Mesothelial cell of epicardium (in vitro differentiated cells): ENCODE results near the gene DAPK3. TPM values are rescaled to one million over a fixed set of nuclear protein-coding genes. Genes with fewer than 3 reads are reported as not detected.
A peak's percentile ranks its signal among the peaks of the same experiment; 100 is the strongest.
"Not testable (repeated sequence)": the region's sequence is repeated elsewhere in the genome, so short reads cannot be mapped to it uniquely, and the experiment has no call there.

Experiments used
- DNase-seq, 2 experiments: peaks; one replicate each; pipeline ENCODE4 v3.0.0; 2021; ENCODE audit warnings: low spot score in 2 of 2; ENCODE audit not compliant: unreplicated experiment in 2 of 2
- H3K27ac Mint-ChIP-seq: 2 replicates; pipeline ENCODE4 v1.8.0; 2021; ENCODE audit warnings: mixed read lengths
- H3K27me3 Mint-ChIP-seq: 2 replicates; pipeline ENCODE4 v1.8.0; 2021; ENCODE audit warnings: low read depth, mixed read lengths
- H3K36me3 Mint-ChIP-seq: 2 replicates; pipeline ENCODE4 v1.8.0; 2021; ENCODE audit warnings: mixed read lengths
- H3K4me1 Mint-ChIP-seq: 2 replicates; pipeline ENCODE4 v1.8.0; 2021; ENCODE audit warnings: mixed read lengths
- H3K4me3 Mint-ChIP-seq: 2 replicates; pipeline ENCODE4 v1.8.0; 2021; ENCODE audit warnings: mild to moderate bottlenecking, moderate library complexity, mixed read lengths
- H3K9me3 Mint-ChIP-seq: 2 replicates; pipeline ENCODE4 v1.8.0; 2021; ENCODE audit warnings: mixed read lengths
- total RNA-seq: library from RNA; stranded (reverse); gene quantifications from 3 replicates; pipeline ENCODE4 v1.2.1, GENCODE V29; 2021
- TF ChIP-seq, protein P1 (sequence below): fragments of 200-600 bp; sonication (generic); IDR thresholded peaks from one replicate; pipeline ENCODE4 v1.5.0; 2021; ENCODE audit warnings: antibody characterized with exemption; ENCODE audit not compliant: unreplicated experiment

The DAPK3 gene
- total RNA-seq, 1 donor from 2014 or later = 135 TPM

DNA sequence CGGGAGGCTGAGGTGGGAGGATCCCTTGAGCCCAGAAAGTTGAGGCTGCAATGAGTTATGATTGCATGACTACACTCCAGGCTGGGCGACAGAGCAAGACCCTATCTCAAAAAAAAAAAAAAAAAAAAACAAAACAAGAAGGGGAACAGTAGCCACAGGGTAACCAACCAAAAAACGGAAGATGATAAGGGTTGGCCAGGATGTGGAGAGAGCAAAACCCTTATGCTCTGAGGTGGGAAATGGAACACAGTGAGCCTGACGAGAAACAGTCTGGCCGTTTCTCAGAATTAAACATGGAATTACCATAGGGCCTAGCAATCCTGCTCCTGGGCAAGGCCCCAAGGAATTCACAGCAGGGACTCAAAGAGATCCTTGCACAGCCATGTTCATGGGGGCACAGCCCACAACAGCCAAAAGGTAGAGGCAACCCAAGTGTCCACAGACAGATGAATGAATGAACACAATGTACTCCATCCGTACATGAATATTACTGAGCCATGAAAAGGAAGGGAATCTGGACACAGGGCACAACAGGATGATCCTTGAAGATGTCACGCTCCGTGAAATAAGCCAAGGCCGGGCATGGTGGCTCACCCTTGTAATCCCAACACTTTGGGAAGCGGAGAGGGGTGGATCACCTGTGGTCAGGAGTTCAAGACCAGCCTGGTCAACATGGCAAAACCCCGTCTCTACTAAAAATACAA is 26.7 kb downstream of the DAPK3 start:
- no peaks in the 10 kb centered on the region for H3K27me3 Mint-ChIP-seq
- H3K36me3 Mint-ChIP-seq = no peaks in the 10 kb centered on the region
- DNase-seq = no peak
- H3K9me3 Mint-ChIP-seq = no peaks in the 10 kb centered on the region
- TF ChIP-seq, protein P1, sequence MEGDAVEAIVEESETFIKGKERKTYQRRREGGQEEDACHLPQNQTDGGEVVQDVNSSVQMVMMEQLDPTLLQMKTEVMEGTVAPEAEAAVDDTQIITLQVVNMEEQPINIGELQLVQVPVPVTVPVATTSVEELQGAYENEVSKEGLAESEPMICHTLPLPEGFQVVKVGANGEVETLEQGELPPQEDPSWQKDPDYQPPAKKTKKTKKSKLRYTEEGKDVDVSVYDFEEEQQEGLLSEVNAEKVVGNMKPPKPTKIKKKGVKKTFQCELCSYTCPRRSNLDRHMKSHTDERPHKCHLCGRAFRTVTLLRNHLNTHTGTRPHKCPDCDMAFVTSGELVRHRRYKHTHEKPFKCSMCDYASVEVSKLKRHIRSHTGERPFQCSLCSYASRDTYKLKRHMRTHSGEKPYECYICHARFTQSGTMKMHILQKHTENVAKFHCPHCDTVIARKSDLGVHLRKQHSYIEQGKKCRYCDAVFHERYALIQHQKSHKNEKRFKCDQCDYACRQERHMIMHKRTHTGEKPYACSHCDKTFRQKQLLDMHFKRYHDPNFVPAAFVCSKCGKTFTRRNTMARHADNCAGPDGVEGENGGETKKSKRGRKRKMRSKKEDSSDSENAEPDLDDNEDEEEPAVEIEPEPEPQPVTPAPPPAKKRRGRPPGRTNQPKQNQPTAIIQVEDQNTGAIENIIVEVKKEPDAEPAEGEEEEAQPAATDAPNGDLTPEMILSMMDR = no peak
- no peak overlapping the region for H3K27ac Mint-ChIP-seq
- no peaks in the 10 kb centered on the region for H3K4me1 Mint-ChIP-seq
- H3K4me3 Mint-ChIP-seq = no peak overlapping the region

DNA sequence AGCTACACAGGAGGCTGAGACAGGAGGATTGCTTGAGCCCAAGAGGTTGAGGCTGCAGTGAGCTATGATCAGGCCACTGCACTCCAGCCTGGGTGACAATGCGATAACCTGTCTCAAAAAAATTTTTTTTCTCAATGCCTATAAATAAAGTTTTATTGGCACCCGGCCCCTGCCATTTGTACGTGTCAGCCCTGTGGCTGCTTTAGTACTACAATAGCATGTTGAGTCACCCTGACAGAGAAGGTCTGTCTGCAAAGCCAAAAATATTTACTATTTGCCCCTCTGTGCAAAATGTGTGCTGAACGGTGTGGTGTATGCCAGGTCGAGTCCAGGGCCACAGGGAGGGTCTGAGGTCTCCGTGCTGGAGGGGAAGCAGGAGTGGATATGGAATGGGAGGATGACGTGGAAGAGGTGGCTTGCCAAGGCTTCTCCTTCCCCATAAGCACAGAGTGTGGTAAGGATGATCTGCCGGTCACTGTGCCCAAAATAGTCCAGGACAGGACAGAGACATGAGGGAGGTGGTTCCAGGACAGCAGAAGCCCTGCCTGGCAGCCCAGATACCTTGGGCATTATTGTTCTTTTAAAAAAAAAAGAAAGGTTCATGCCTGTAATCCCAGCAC is 28.0 kb downstream of the DAPK3 start:
- no peaks in the 10 kb centered on the region for H3K36me3 Mint-ChIP-seq
- no peak overlapping the region for H3K27ac Mint-ChIP-seq
- no peak for DNase-seq
- H3K27me3 Mint-ChIP-seq = no peaks in the 10 kb centered on the region
- no peaks in the 10 kb centered on the region for H3K9me3 Mint-ChIP-seq
- TF ChIP-seq, protein P1 = no peak
- H3K4me1 Mint-ChIP-seq = no peaks in the 10 kb centered on the region
- H3K4me3 Mint-ChIP-seq = no peak overlapping the region

DNA sequence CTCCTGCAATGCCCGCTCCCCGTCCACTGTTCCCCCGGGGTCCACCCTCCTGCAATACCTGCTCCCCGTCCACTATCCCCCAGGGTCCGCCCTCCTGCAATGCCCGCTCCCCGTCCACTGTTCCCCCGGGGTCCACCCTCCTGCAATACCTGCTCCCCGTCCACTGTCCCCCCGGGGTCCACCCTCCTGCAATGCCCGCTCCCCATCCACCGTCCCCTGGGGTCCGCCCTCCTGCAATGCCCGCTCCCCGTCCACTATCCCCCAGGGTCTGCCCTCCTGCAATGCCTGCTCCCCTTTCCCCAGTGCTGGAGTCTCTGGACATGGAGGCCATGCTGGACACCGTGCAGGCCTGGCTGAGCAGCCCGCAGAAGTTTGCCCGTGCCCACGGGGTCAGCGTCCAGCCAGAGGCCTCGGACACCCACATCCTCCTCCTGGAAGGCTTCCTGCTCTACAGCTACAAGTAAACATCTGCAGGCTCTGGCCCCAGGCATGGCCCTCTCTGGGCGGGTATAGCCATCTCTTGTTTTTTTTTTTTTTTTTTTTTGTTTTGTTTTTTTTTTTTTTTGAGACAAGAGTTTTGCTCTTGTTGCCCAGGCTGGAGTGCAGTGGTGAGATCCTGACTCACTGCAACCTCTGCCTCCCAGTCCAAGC is 32.5 kb downstream of the DAPK3 start:
- not testable (repeated sequence) for DNase-seq, H3K36me3 Mint-ChIP-seq, H3K4me3 Mint-ChIP-seq, H3K27ac Mint-ChIP-seq, H3K9me3 Mint-ChIP-seq, H3K4me1 Mint-ChIP-seq
- H3K27me3 Mint-ChIP-seq = peaks cover 15% of the 10 kb centered on the region

DNA sequence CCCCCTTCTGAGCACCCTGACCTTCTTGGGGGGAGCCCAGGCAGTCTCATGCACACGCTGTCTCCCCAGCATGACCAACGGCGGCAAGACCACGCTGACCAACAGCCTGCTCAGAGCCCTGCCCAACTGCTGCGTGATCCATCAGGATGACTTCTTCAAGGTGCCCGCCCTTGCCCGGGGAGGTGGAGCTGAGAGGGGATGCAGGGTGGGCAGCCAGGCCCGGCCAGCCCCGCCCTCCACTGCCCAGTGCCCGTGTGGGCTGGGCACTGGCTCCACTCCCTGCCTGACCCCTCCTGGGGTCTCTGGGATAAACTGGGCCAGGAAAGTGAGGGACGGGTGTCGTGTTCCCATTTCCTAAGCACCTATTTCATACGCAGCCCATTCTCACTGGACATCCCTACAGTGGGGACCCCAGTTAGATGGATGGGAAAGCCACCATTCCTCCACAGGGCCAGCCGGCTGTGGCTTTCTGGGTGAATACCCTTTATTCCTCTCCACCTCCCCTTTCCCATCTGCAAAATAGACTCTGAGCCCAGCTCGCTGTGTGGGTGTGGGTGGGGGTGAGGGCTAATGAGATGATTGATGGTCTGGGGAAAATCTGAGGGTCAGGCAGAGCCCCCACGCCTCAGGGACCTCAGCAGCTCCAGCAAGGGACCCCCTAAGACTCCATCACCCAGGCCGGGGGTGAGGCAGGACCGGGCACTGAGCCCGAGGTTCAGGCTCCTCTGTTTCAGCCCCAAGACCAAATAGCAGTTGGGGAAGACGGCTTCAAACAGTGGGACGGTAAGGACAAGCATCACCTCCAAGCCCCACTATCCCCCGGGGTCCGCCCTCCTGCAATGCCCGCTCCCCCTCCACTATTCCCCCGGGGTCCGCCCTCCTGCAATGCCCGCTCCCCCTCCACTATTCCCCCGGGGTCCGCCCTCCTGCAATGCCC is 34.1 kb downstream of the DAPK3 start:
- H3K4me1 Mint-ChIP-seq = peaks cover 2% of the 10 kb centered on the region
- no peak overlapping the region for H3K27ac Mint-ChIP-seq
- no peaks in the 10 kb centered on the region for H3K9me3 Mint-ChIP-seq
- no peak overlapping the region for H3K4me3 Mint-ChIP-seq
- no peak for DNase-seq
- TF ChIP-seq, protein P1 = no peak
- peaks cover 23% of the 10 kb centered on the region for H3K27me3 Mint-ChIP-seq
- no peaks in the 10 kb centered on the region for H3K36me3 Mint-ChIP-seq

DNA sequence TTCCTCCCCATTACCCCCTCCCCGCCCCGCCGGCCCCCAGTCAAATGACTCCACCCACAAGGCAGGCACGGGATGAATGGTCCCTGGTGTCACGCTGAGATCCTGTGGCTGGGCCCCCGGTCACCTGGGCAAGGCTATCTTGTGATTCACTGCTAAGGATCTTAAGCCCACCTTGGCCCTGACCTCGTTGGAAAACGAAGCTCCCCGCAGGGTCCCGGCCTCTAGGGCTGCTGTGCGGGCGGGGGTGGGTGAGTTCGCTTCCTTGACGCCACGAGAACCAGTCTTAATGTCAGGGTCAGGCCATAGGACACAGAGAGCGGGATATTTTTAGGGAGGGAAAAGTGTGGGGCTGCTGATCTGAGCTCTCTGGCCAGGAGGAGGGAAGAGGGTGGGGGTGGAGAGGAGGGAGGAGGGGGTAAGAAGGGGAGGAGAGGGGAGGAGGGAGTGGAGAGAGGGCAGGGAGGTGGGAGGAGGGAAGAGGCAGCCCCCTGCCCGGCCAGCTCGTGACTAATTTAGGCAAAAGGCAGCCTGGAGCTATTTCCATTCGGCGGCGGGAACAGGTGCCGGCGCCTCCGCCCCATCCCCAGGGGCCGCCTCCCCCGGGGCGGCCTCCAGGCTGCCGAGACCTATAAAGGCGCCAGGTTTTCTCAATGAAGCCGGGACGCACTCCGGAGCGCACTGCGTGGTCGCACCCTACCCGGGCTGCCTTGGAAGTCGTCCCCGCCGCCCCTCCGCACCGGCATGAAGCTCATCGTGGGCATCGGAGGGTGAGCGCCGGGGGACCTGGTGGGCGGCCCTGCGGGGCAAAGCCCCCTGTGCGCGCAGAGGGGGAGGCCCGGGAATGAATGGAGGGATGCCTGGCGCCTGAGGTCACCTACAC is 37.7 kb downstream of the DAPK3 start, which contains the start of gene NMRK2:
Gene NMRK2 (plus strand): TSS at position 139 of the 880 bp plus-strand sequence. CDS start 603 bp downstream, at position 742.
- Mint-ChIP-seq H3K9me3 (no peaks in the 10 kb centered on the region), H3K27me3 (peaks cover 31% of the 10 kb centered on the region), H3K4me3 (peak within 1 kb of the TSS; percentile 54), H3K27ac (no peak within 1 kb of the TSS), H3K4me1 (peaks cover 2% of the 10 kb centered on the region), H3K36me3 (no peaks in the 10 kb centered on the region)
- no peak for DNase-seq
- TF ChIP-seq, protein P1 = no peak
